ENCODE results near the gene BGLAP. TPM values are rescaled to one million over a fixed set of nuclear protein-coding genes. Genes with fewer than 3 reads are reported as not detected.

BGLAP gene
- total RNA-seq, 2 donors from 2014 or later, result 1.2 to 2.2 TPM

DNA sequence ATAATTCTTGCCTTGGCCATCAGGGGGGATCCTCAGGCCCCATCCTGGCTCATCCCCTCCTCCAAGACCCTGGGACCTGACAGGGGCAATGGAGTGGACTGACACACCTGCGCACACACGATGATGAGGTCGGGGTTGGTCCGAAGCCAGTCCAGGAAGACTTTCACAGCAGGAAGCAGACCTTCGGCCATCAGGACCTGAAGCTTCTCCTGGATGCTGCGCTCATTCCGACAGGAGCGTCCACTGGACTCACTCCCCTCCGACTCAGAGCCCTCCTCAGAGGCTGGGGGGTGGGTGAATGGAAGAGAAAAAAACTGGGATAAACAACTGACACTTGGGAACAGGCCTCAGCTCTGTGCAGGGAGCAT lies 21.3 kb downstream of the BGLAP start:
- H3K9me3 ChIP-seq, result no peaks in the 10 kb centered on the region
- intact Hi-C loops (cut with DNase I), result no loop called here

DNA sequence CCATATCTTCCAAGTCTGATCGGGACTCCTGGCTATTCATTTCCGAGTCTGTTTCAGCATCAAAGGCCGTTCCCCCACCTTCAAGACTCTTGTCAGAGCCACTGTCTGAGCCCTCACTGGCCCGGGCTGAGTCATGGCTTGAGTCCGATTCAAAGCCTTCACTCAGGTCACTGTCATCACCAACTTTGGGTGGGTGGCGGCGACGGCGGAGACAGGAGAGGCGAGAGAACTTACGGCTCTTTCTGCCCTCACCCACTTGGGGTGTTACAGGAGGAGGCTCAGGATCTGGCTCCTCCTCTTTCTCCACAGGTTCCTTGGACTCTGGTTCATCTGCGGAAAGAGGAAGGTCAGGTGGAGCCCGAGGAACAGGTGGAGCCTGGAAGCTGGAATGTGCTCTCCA lies 24.1 kb downstream of the BGLAP start:
- no peaks in the 10 kb centered on the region for H3K9me3 ChIP-seq
- peaks cover 40% of the 10 kb centered on the region for H3K36me3 ChIP-seq
- DNase-seq, result no peak
- TF ChIP-seq, protein P1, sequence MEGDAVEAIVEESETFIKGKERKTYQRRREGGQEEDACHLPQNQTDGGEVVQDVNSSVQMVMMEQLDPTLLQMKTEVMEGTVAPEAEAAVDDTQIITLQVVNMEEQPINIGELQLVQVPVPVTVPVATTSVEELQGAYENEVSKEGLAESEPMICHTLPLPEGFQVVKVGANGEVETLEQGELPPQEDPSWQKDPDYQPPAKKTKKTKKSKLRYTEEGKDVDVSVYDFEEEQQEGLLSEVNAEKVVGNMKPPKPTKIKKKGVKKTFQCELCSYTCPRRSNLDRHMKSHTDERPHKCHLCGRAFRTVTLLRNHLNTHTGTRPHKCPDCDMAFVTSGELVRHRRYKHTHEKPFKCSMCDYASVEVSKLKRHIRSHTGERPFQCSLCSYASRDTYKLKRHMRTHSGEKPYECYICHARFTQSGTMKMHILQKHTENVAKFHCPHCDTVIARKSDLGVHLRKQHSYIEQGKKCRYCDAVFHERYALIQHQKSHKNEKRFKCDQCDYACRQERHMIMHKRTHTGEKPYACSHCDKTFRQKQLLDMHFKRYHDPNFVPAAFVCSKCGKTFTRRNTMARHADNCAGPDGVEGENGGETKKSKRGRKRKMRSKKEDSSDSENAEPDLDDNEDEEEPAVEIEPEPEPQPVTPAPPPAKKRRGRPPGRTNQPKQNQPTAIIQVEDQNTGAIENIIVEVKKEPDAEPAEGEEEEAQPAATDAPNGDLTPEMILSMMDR (IDR thresholded peaks at IDR 0.05), result no peak
- H3K27ac ChIP-seq, result no peak overlapping the region
- intact Hi-C loops (cut with DNase I), result no loop called here
- H3K4me3 ChIP-seq, result no peak overlapping the region
- no peaks in the 10 kb centered on the region for H3K27me3 ChIP-seq
- H3K4me1 ChIP-seq, result no peaks in the 10 kb centered on the region
- no peak overlapping the region for H3K9ac ChIP-seq (ENCODE audit: low read depth in 2 of 2, low read length in 2 of 2)

More for the DNA sequence above, 21.3 kb downstream of the BGLAP start:
- DNase-seq, result no peak
- H3K27ac ChIP-seq, result no peak overlapping the region
- TF ChIP-seq, protein P1 (IDR thresholded peaks at IDR 0.05), result no peak
- peaks cover 57% of the 10 kb centered on the region for H3K36me3 ChIP-seq
- no peaks in the 10 kb centered on the region for H3K27me3 ChIP-seq
- H3K9ac ChIP-seq (ENCODE audit: low read depth in 2 of 2, low read length in 2 of 2), result no peak overlapping the region
- H3K4me3 ChIP-seq, result no peak overlapping the region
- no peaks in the 10 kb centered on the region for H3K4me1 ChIP-seq

DNA sequence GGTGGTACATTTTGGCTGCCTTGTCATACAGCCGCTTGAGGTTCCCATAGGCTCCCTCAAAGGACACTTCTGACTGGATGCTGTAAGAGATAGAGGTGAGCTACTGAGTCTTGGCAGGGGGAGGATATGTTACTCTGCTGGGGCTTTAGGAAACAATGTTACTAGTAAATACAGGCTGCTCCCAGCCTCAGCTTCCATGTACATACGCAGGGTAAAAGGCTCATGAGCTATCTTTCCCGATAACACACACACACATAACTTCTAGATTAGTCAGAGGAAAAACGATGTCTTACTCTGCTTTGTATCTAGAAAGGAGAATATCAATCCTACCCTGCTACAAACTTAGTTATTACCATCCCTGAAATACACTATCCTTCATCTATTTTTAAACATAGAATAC lies 26.4 kb downstream of the BGLAP start:
- Histone ChIP-seq H3K4me3 (no peak overlapping the region), H3K27ac (no peak overlapping the region), H3K9ac (ENCODE audit: low read depth in 2 of 2, low read length in 2 of 2) (no peak overlapping the region), H3K9me3 (no peaks in the 10 kb centered on the region), H3K27me3 (no peaks in the 10 kb centered on the region), H3K36me3 (peaks cover 45% of the 10 kb centered on the region), H3K4me1 (no peaks in the 10 kb centered on the region)
- no peak for DNase-seq
- intact Hi-C loops (cut with DNase I), result no loop called here
- TF ChIP-seq, protein P1 (IDR thresholded peaks at IDR 0.05), result no peak

DNA sequence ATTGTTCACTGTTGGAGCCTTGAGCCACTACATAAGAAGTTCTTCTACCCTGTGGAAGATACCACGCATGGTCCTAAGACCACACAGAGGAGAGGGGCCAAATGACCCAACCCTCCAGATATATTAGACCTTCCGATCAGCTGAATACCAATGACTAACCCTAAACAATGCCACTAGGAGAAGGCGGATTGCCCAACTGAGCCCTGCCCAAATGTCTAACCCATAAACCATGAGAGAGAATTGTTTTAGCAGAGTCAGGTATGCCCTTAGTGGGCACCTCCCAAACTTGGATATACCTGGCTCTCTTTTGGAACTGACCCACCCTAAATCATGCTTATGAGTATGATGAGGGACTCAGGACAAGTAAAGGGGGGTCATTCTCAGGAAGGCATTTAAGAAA lies 28.3 kb downstream of the BGLAP start:
- intact Hi-C loops (cut with DNase I), result no loop called here
- DNase-seq, result no peak
- H3K36me3 ChIP-seq, result peaks cover 49% of the 10 kb centered on the region
- no peaks in the 10 kb centered on the region for H3K9me3 ChIP-seq
- H3K4me1 ChIP-seq, result no peaks in the 10 kb centered on the region
- TF ChIP-seq, protein P1 (IDR thresholded peaks at IDR 0.05), result no peak
- no peak overlapping the region for H3K9ac ChIP-seq (ENCODE audit: low read depth in 2 of 2, low read length in 2 of 2)
- no peaks in the 10 kb centered on the region for H3K27me3 ChIP-seq
- H3K27ac ChIP-seq, result no peak overlapping the region
- H3K4me3 ChIP-seq, result no peak overlapping the region

DNA sequence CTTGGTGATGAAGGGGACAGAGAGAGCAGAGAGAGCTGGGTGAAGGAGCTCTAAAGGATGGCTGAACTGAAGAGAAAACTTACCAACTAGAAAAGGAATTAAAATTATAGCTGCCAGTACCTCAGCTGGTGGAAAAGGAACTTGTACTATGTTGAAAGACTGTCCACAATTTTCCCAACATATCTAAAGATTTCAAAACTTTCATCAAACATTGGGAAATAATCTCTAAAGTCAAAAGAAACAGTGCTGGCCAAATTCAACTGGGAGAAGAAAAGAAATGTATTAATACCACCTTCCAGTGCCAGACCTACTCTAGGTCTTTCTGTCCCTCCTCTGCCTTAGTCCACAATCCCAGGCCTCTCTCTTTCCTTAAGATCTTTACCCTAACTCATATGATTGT lies 34.5 kb downstream of the BGLAP start:
- Histone ChIP-seq H3K9me3 (no peaks in the 10 kb centered on the region), H3K27ac (no peak overlapping the region), H3K36me3 (peaks cover 31% of the 10 kb centered on the region), H3K4me1 (peaks cover 12% of the 10 kb centered on the region), H3K9ac (ENCODE audit: low read depth in 2 of 2, low read length in 2 of 2) (no peak overlapping the region), H3K4me3 (no peak overlapping the region), H3K27me3 (no peaks in the 10 kb centered on the region)
- no peak for DNase-seq
- intact Hi-C loops (cut with DNase I), result no loop called here
- TF ChIP-seq, protein P1 (IDR thresholded peaks at IDR 0.05), result no peak

DNA sequence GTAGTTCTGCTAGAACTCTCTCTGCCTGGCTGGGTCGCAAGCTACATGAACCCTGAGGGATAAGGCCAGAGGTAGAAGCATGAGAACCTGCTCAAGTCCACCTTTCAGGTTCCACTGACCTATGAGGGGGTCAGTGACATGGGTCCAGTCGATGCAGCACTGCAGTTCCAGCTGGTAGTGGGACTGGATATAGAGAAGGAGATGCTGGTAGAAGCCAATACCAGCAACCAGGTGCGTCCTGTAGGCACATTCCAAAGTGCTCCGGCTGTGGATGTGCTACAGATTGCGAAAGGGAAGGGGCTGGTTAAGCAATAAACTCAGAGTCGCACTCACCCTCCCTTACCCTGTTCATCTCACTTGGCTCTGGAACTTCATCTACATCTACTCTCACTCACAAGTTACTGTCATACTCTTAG lies 35.0 kb downstream of the BGLAP start:
- TF ChIP-seq, protein P1 (IDR thresholded peaks at IDR 0.05), result no peak
- Histone ChIP-seq H3K4me1 (peaks cover 14% of the 10 kb centered on the region), H3K27ac (no peak overlapping the region), H3K27me3 (no peaks in the 10 kb centered on the region), H3K9me3 (no peaks in the 10 kb centered on the region), H3K9ac (ENCODE audit: low read depth in 2 of 2, low read length in 2 of 2) (no peak overlapping the region), H3K36me3 (peaks cover 31% of the 10 kb centered on the region), H3K4me3 (no peak overlapping the region)
- intact Hi-C loops (cut with DNase I), result no loop called here
- no peak for DNase-seq

Measured in colonic mucosa (tissue), 4 donors.